WTC11 (cell line): ENCODE measurements around the gene NKX6-2. TPM values are rescaled to one million over a fixed set of nuclear protein-coding genes. Genes with fewer than 3 reads are reported as not detected.

Experiments
- ATAC-seq: fragments of 200-7000 bp; cut with Tn5 transposase; 2 replicates; pipeline ENCODE4 v1.10.0; 2021; ENCODE audit warnings: mild to moderate bottlenecking, moderate library complexity
- CTCF ChIA-PET: fragments of 300-600 bp; sonication (Branson Sonifier 250); formaldehyde crosslinking; loops from one replicate; lab custom pipeline; 2021; ENCODE audit warnings: antibody characterized with exemption; lab: Charles Lee
- POLR2A ChIA-PET: fragments of 350-600 bp; sonication (Branson Sonifier 250); formaldehyde crosslinking; loops from one replicate; lab custom pipeline; 2021; ENCODE audit warnings: antibody characterized with exemption; lab: Charles Lee
- DNase-seq: peaks from one replicate; pipeline ENCODE4 v3.0.0; 2021; ENCODE audit warnings: low spot score
- H3K27ac Mint-ChIP-seq: 2 replicates; pipeline ENCODE4 v1.8.0; 2021; ENCODE audit warnings: mixed read lengths
- H3K27me3 Mint-ChIP-seq: 2 replicates; pipeline ENCODE4 v1.8.0; 2021; ENCODE audit warnings: low read depth, mild to moderate bottlenecking, moderate library complexity, mixed read lengths
- H3K36me3 Mint-ChIP-seq: 2 replicates; pipeline ENCODE4 v1.8.0; 2021; ENCODE audit warnings: mixed read lengths
- H3K4me1 Mint-ChIP-seq: 2 replicates; pipeline ENCODE4 v1.8.0; 2022; ENCODE audit warnings: mixed read lengths
- H3K4me3 Mint-ChIP-seq: 2 replicates; pipeline ENCODE4 v1.8.0; 2021; ENCODE audit warnings: mild to moderate bottlenecking, moderate library complexity, mixed read lengths
- H3K9me3 Mint-ChIP-seq: 2 replicates; pipeline ENCODE4 v1.8.0; 2021; ENCODE audit warnings: mixed read lengths
- ATF3 ChIP-seq: sonication (generic); formaldehyde crosslinking; conservative IDR thresholded peaks from 2 replicates; pipeline ENCODE4 v1.8.1; 2022; ENCODE audit warnings: mild to moderate bottlenecking, missing genetic modification reagents
- CDX4 ChIP-seq: fragments of 250-450 bp; sonication (Bioruptor Pico); IDR thresholded peaks from 2 replicates; pipeline ENCODE4 v1.9.0; 2021; ENCODE audit warnings: moderate library complexity, mild to moderate bottlenecking, inconsistent platforms, borderline replicate concordance
- CREB1 ChIP-seq: sonication (generic); formaldehyde crosslinking; IDR thresholded peaks from 2 replicates; pipeline ENCODE4 v1.8.0; 2023; ENCODE audit warnings: mild to moderate bottlenecking, missing genetic modification reagents
- FOXJ3 ChIP-seq: sonication (generic); formaldehyde crosslinking; IDR thresholded peaks from 2 replicates; pipeline ENCODE4 v1.9.0; 2021; ENCODE audit warnings: missing genetic modification reagents, mild to moderate bottlenecking, borderline replicate concordance
- GRHL2 ChIP-seq: fragments of 250-450 bp; sonication (Bioruptor Pico); IDR thresholded peaks from 2 replicates; pipeline ENCODE4 v1.8.0; 2022; ENCODE audit warnings: mild to moderate bottlenecking, moderate library complexity; ENCODE audit not compliant: insufficient replicate concordance, severe bottlenecking
- IRF2 ChIP-seq: sonication (generic); formaldehyde crosslinking; IDR thresholded peaks from 2 replicates; pipeline ENCODE4 v1.8.0; 2022; ENCODE audit warnings: low read depth, missing genetic modification reagents, borderline replicate concordance
- MYBL2 ChIP-seq: sonication (generic); formaldehyde crosslinking; IDR thresholded peaks from 2 replicates; pipeline ENCODE4 v1.8.1; 2023; ENCODE audit warnings: mild to moderate bottlenecking, moderate library complexity, missing genetic modification reagents
- PREB ChIP-seq: sonication (generic); formaldehyde crosslinking; IDR thresholded peaks from 2 replicates; pipeline ENCODE4 v1.8.1; 2022; ENCODE audit warnings: mild to moderate bottlenecking, missing genetic modification reagents, moderate library complexity, borderline replicate concordance
- ZNF219 ChIP-seq: sonication (generic); formaldehyde crosslinking; IDR thresholded peaks from 2 replicates; pipeline ENCODE4 v1.8.0; 2023; ENCODE audit warnings: missing genetic modification reagents, mild to moderate bottlenecking, borderline replicate concordance
- ZNF232 ChIP-seq: sonication (generic); formaldehyde crosslinking; IDR thresholded peaks from 2 replicates; pipeline ENCODE4 v1.8.0; 2022; ENCODE audit warnings: mild to moderate bottlenecking, missing genetic modification reagents
- ZNF317 ChIP-seq: sonication (generic); formaldehyde crosslinking; IDR thresholded peaks from 2 replicates; pipeline ENCODE4 v1.8.1; 2023; ENCODE audit warnings: low read depth, mild to moderate bottlenecking, moderate library complexity, missing genetic modification reagents, borderline replicate concordance
- ZNF423 ChIP-seq: fragments of 250-450 bp; sonication (Bioruptor Pico); IDR thresholded peaks from 2 replicates; pipeline ENCODE4 v2.1.2; 2022; ENCODE audit warnings: mild to moderate bottlenecking, moderate library complexity
- ZNF425 ChIP-seq: fragments of 250-450 bp; sonication (Bioruptor Pico); conservative IDR thresholded peaks from 2 replicates; pipeline ENCODE4 v1.9.0; 2021; ENCODE audit warnings: mild to moderate bottlenecking
- ZNF512 ChIP-seq: sonication (generic); formaldehyde crosslinking; IDR thresholded peaks from 2 replicates; pipeline ENCODE4 v1.8.1; 2022; ENCODE audit warnings: missing genetic modification reagents, borderline replicate concordance
- ZNF671 ChIP-seq: fragments of 250-450 bp; sonication (Bioruptor Pico); IDR thresholded peaks from 2 replicates; pipeline ENCODE4 v1.8.0; 2021; ENCODE audit warnings: mild to moderate bottlenecking
- total RNA-seq: library from RNA; stranded (reverse); gene quantifications from 3 replicates; pipeline ENCODE4 v1.2.3, GENCODE V29; 2021
- TF ChIP-seq, protein P1 (sequence below): sonication (generic); formaldehyde crosslinking; IDR thresholded peaks from 2 replicates; pipeline ENCODE4 v1.8.0; 2022; ENCODE audit warnings: missing genetic modification reagents
- TF ChIP-seq, protein P2 (sequence below): fragments of 250-450 bp; sonication (Bioruptor Pico); IDR thresholded peaks from 2 replicates; pipeline ENCODE4 v1.9.0; 2021; ENCODE audit warnings: mild to moderate bottlenecking
- TF ChIP-seq, protein P3 (sequence below): sonication (generic); formaldehyde crosslinking; IDR thresholded peaks from 2 replicates; pipeline ENCODE4 v1.8.0; 2023; ENCODE audit warnings: missing genetic modification reagents, mild to moderate bottlenecking, borderline replicate concordance

The NKX6-2 gene
- total RNA-seq, 1 experiment from 2014 or later: 0.15 TPM

DNA sequence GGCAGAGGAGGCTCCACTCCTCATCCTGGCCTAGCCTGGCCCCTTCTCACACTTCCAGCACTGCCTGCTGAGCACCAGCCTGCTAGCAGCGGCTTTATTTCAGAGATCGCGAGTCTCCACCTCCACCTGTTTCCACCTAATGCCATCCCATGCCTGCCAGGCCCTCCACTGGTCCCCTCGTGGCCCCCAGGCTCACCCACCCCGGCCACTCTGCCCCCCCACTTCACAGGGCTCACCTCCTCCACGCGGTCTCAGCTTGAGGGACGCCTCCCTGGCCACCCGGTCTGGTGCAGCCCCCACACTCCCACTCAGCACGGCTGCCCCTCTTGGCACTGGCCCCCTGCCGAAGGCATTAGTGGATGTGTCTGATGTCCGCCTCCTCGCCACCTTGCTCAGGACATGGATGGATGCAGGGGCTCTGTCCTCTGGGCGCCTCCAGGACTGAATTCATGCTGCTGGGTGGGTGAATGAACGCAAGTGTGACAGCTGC, 3.8 kb upstream of the NKX6-2 start (continued):
- TF ChIP-seq ZNF219 (no peak), ZNF423 (CRISPR knock-in tag) (no peak), ZNF425 (CRISPR knock-in tag) (no peak), ZNF671 (no peak)

- H3K4me3 Mint-ChIP-seq: peak overlapping the region; percentile 47
- ChIA-PET CTCF (no interaction called here), POLR2A (no interaction called here)
- DNase-seq (no peak), ATAC-seq (no peak; the same call in 1 of the 2 replicates)
- peaks cover 65% of the 10 kb centered on the region for H3K27me3 Mint-ChIP-seq
- no peaks in the 10 kb centered on the region for H3K9me3 Mint-ChIP-seq
- H3K27ac Mint-ChIP-seq: no peak overlapping the region
- TF ChIP-seq CDX4 (CRISPR knock-in tag) (no peak), ZNF425 (CRISPR knock-in tag) (no peak), FOXJ3 (no peak), ZNF232 (CRISPR knock-in tag) (no peak), ZNF317 (no peak), PREB (CRISPR knock-in tag) (no peak), CREB1 (CRISPR knock-in tag) (no peak), ZNF512 (CRISPR knock-in tag) (no peak), IRF2 (CRISPR knock-in tag) (no peak), ATF3 (no peak), MYBL2 (CRISPR knock-in tag) (no peak), GRHL2 (CRISPR knock-in tag) (no peak)
- TF ChIP-seq, protein P1, sequence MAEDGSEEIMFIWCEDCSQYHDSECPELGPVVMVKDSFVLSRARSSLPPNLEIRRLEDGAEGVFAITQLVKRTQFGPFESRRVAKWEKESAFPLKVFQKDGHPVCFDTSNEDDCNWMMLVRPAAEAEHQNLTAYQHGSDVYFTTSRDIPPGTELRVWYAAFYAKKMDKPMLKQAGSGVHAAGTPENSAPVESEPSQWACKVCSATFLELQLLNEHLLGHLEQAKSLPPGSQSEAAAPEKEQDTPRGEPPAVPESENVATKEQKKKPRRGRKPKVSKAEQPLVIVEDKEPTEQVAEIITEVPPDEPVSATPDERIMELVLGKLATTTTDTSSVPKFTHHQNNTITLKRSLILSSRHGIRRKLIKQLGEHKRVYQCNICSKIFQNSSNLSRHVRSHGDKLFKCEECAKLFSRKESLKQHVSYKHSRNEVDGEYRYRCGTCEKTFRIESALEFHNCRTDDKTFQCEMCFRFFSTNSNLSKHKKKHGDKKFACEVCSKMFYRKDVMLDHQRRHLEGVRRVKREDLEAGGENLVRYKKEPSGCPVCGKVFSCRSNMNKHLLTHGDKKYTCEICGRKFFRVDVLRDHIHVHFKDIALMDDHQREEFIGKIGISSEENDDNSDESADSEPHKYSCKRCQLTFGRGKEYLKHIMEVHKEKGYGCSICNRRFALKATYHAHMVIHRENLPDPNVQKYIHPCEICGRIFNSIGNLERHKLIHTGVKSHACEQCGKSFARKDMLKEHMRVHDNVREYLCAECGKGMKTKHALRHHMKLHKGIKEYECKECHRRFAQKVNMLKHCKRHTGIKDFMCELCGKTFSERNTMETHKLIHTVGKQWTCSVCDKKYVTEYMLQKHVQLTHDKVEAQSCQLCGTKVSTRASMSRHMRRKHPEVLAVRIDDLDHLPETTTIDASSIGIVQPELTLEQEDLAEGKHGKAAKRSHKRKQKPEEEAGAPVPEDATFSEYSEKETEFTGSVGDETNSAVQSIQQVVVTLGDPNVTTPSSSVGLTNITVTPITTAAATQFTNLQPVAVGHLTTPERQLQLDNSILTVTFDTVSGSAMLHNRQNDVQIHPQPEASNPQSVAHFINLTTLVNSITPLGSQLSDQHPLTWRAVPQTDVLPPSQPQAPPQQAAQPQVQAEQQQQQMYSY (CRISPR knock-in tag): no peak
- TF ChIP-seq, protein P2, sequence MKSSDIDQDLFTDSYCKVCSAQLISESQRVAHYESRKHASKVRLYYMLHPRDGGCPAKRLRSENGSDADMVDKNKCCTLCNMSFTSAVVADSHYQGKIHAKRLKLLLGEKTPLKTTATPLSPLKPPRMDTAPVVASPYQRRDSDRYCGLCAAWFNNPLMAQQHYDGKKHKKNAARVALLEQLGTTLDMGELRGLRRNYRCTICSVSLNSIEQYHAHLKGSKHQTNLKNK (CRISPR knock-in tag): no peak
- TF ChIP-seq, protein P3, sequence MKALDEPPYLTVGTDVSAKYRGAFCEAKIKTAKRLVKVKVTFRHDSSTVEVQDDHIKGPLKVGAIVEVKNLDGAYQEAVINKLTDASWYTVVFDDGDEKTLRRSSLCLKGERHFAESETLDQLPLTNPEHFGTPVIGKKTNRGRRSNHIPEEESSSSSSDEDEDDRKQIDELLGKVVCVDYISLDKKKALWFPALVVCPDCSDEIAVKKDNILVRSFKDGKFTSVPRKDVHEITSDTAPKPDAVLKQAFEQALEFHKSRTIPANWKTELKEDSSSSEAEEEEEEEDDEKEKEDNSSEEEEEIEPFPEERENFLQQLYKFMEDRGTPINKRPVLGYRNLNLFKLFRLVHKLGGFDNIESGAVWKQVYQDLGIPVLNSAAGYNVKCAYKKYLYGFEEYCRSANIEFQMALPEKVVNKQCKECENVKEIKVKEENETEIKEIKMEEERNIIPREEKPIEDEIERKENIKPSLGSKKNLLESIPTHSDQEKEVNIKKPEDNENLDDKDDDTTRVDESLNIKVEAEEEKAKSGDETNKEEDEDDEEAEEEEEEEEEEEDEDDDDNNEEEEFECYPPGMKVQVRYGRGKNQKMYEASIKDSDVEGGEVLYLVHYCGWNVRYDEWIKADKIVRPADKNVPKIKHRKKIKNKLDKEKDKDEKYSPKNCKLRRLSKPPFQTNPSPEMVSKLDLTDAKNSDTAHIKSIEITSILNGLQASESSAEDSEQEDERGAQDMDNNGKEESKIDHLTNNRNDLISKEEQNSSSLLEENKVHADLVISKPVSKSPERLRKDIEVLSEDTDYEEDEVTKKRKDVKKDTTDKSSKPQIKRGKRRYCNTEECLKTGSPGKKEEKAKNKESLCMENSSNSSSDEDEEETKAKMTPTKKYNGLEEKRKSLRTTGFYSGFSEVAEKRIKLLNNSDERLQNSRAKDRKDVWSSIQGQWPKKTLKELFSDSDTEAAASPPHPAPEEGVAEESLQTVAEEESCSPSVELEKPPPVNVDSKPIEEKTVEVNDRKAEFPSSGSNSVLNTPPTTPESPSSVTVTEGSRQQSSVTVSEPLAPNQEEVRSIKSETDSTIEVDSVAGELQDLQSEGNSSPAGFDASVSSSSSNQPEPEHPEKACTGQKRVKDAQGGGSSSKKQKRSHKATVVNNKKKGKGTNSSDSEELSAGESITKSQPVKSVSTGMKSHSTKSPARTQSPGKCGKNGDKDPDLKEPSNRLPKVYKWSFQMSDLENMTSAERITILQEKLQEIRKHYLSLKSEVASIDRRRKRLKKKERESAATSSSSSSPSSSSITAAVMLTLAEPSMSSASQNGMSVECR: no peak
- TF ChIP-seq, all 79 proteins: peak for 0
- Mint-ChIP-seq H3K36me3 (no peaks in the 10 kb centered on the region), H3K4me1 (no peaks in the 10 kb centered on the region)
Observed at GRCh38 chr10:132788831-132789219, 2.9 kb upstream of the NKX6-2 start.
